Natural killer cell (primary cell): Measurements from ENCODE around the gene STK32B. TPM values are rescaled to one million over a fixed set of nuclear protein-coding genes. Genes with fewer than 3 reads are reported as not detected.

Experiments used
- ATAC-seq, 3 donors: fragments of 150-1000 bp in 2 of 3; fragments of 200-7000 bp in 1 of 3; cut with Tn5 transposase; 1 replicate in 1 of 3; 2 replicates in 2 of 3; pipeline ENCODE4 v1.10.0; 2021; ENCODE audit warnings: mild to moderate bottlenecking in 2 of 3, moderate library complexity in 2 of 3
- DNase-seq, 2 donors: peaks; one replicate each; pipeline versions ENCODE4 v3.0.0 to v3.0.0-alpha.2; 2013 to 2021; ENCODE audit warnings: mixed read lengths in 1 of 2
- H3K27ac ChIP-seq: one replicate; pipeline ENCODE4 v1.5.1; 2013; ENCODE audit warnings: mild to moderate bottlenecking, low read length
- H3K27me3 ChIP-seq: one replicate; pipeline ENCODE4 v1.6.1; 2013; ENCODE audit warnings: low read length; ENCODE audit not compliant: control insufficient read depth, insufficient read depth
- H3K36me3 ChIP-seq: one replicate; pipeline ENCODE4 v1.6.1; 2013; ENCODE audit warnings: low read length; ENCODE audit not compliant: control insufficient read depth, insufficient read depth
- H3K4me1 ChIP-seq: one replicate; pipeline ENCODE4 v1.6.1; 2013; ENCODE audit warnings: low read length; ENCODE audit not compliant: control insufficient read depth, insufficient read depth
- H3K4me3 ChIP-seq: one replicate; pipeline ENCODE4 v1.5.1; 2013; ENCODE audit warnings: low read length
- H3K9me3 ChIP-seq: one replicate; pipeline ENCODE4 v1.6.1; 2013; ENCODE audit warnings: low read length; ENCODE audit not compliant: control insufficient read depth, insufficient read depth
- H3K27ac Mint-ChIP-seq, 2 donors: one replicate each; pipeline ENCODE4 v1.8.0; 2022; ENCODE audit warnings: mild to moderate bottlenecking in 2 of 2, mixed read lengths in 2 of 2, moderate library complexity in 1 of 2
- H3K27me3 Mint-ChIP-seq, 2 donors: one replicate each; pipeline ENCODE4 v1.8.0; 2022; ENCODE audit warnings: low read depth in 2 of 2, mixed read lengths in 2 of 2
- H3K36me3 Mint-ChIP-seq: one replicate; pipeline ENCODE4 v1.8.0; 2022; ENCODE audit warnings: mixed read lengths
- H3K4me1 Mint-ChIP-seq, 2 donors: one replicate each; pipeline ENCODE4 v1.8.0; 2022; ENCODE audit warnings: mixed read lengths in 2 of 2
- H3K4me3 Mint-ChIP-seq: one replicate; pipeline ENCODE4 v1.8.0; 2022; ENCODE audit warnings: mild to moderate bottlenecking, moderate library complexity, mixed read lengths
- H3K9me3 Mint-ChIP-seq, 2 donors: one replicate each; pipeline ENCODE4 v1.8.0; 2022; ENCODE audit warnings: mixed read lengths in 2 of 2
- CTCF ChIP-seq: fragments of 200-600 bp; IDR thresholded peaks from one replicate; pipeline ENCODE4 v1.8.0; 2022; ENCODE audit warnings: antibody characterized with exemption
- WGBS: methylation state at CpG from one replicate; pipeline ENCODE4 v1.1.7; 2013; ENCODE audit warnings: missing lambda C conversion rate; ENCODE audit not compliant: insufficient coverage; 5-methylcytosine and 5-hydroxymethylcytosine counted together
- intact Hi-C: fragments of 100-400 bp; cut with micrococcal nuclease; formaldehyde crosslinking; loops from one replicate; pipeline ENCODE4 v1.14.2; 2022
- total RNA-seq, 4 donors: library from RNA; stranded (reverse); fragments of 120-200 nt in 1 of 4; gene quantifications; one replicate each; pipeline versions ENCODE4 v1.2.3 to v1.2.4, GENCODE V29; 2013 to 2022

STK32B gene
- total RNA-seq, 3 donors from 2014 or later (not counting 1 experiment from before 2014, with no cell fraction given): 0.32 to 0.33 TPM; not detected in 1

DNA sequence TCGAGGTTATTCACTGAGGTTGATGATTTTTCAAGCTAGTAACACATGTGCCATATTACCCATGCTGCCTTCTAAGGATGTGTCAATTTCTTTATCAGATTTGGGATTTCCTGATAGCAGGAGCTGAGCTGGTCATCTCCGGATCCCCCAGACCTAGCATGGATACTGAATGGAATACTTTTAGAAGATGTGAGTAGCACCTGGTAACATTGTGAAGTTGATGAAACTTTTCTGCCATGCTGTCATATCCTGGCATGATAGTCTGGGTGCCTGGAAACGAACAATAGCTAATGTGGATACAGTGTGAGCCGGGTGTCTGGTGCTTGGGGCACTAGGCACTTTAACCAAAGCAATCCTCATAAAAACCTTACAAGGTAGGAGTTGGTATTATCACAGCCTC lies 21.1 kb upstream of the STK32B start:
- H3K9me3 ChIP-seq: no peaks in the 10 kb centered on the region
- Mint-ChIP-seq H3K4me1 (peaks cover 7 to 14% of the 10 kb centered on the region in 2 donors), H3K9me3 (no peaks in the 10 kb centered on the region), H3K4me3 (no peak overlapping the region), H3K36me3 (no peaks in the 10 kb centered on the region), H3K27me3 (peaks cover 4 to 12% of the 10 kb centered on the region in 2 donors), H3K27ac (no peak overlapping the region)
- ATAC-seq: no peak
- 83% methylated on average over 2 of the region's 4 CpGs for WGBS
- no peaks in the 10 kb centered on the region for H3K36me3 ChIP-seq
- no peak for DNase-seq
- H3K27ac ChIP-seq: no peak overlapping the region
- H3K4me1 ChIP-seq: peaks cover 6% of the 10 kb centered on the region
- no peak for TF ChIP-seq CTCF
- intact Hi-C loops: no loop called here
- no peak overlapping the region for H3K4me3 ChIP-seq
- no peaks in the 10 kb centered on the region for H3K27me3 ChIP-seq

DNA sequence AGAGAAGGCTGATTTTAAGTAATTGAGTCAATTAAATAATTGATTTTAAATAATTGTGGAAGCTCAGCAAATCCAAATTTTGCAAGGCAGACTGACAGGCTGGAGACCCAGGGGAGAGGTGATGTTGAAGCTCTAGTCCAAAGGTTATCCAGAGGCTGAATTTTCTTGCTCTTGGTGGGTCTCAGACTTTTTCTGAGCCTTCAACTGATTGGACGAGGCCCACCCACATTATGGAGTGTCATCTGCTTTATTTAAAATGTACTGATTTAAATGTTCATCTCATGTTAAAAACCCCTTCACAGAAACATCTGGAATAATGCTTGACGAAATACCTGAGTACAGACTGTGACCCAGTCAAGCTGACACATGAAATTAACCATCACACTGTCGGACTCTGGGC lies 20.4 kb upstream of the STK32B start:
- Mint-ChIP-seq H3K27me3 (peaks cover 3 to 7% of the 10 kb centered on the region in 2 donors), H3K4me3 (no peak overlapping the region), H3K4me1 (peaks cover 7 to 14% of the 10 kb centered on the region in 2 donors), H3K27ac (no peak overlapping the region), H3K36me3 (no peaks in the 10 kb centered on the region), H3K9me3 (no peaks in the 10 kb centered on the region)
- Histone ChIP-seq H3K9me3 (no peaks in the 10 kb centered on the region), H3K27me3 (no peaks in the 10 kb centered on the region), H3K4me1 (peaks cover 6% of the 10 kb centered on the region), H3K4me3 (no peak overlapping the region), H3K27ac (no peak overlapping the region), H3K36me3 (no peaks in the 10 kb centered on the region)
- ATAC-seq (no peak), DNase-seq (no peak)
- no peak for TF ChIP-seq CTCF
- intact Hi-C loops: no loop called here
- 73% methylated on average over 2 of the region's 3 CpGs for WGBS

- intact Hi-C loops: no loop called here
- no peak for TF ChIP-seq CTCF
- Mint-ChIP-seq H3K36me3 (no peaks in the 10 kb centered on the region), H3K9me3 (no peaks in the 10 kb centered on the region), H3K27ac (no peak overlapping the region), H3K4me1 (peaks cover 7 to 14% of the 10 kb centered on the region in 2 donors), H3K4me3 (no peak overlapping the region), H3K27me3 (peaks cover 0 to 3% of the 10 kb centered on the region in 2 donors)
- peaks cover 6% of the 10 kb centered on the region for H3K4me1 ChIP-seq
- no peak overlapping the region for H3K4me3 ChIP-seq
- ATAC-seq (no peak), DNase-seq (no peak)
- no peak overlapping the region for H3K27ac ChIP-seq
- H3K9me3 ChIP-seq: no peaks in the 10 kb centered on the region
- H3K36me3 ChIP-seq: no peaks in the 10 kb centered on the region
- 70% methylated on average over 4 of the region's 5 CpGs for WGBS
- H3K27me3 ChIP-seq: no peaks in the 10 kb centered on the region
Measured at GRCh38 chr4:5032813-5033212, 18.5 kb upstream of the STK32B start.

DNA sequence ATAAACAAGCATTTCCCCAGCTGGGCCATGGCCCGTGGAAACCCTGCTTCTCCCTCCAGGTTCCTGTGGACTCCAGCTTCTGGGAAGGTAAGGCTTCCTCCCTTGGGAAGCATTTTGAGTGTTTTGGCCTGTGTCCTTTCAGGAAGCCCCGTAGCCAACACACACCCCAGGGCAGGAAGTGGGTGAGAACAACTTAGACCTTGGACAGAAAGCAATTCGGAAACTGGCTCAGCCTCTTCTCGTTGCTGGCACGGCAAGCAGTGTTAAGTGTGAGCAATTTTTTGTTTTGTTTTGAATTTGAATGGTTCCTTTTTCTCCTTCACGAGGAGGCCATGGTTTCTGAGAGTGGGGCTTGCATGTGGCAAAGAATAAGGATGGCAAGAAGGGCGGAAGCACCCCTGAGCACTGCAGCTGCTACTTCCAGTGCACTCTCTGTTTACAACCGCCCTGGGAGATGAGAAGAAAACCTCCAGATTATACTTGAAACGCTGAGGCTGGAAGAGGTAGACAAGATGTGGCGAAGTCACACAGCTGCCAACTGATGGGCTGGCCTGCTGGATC lies 17.9 kb upstream of the STK32B start:
- H3K27ac ChIP-seq: no peak overlapping the region
- H3K27me3 ChIP-seq: no peaks in the 10 kb centered on the region
- no peak overlapping the region for H3K4me3 ChIP-seq
- Mint-ChIP-seq H3K27ac (peak overlapping the region in 1 of 2 donors; percentile 71), H3K4me1 (peaks cover 7 to 14% of the 10 kb centered on the region in 2 donors), H3K4me3 (no peak overlapping the region), H3K27me3 (peaks cover 0 to 3% of the 10 kb centered on the region in 2 donors), H3K36me3 (no peaks in the 10 kb centered on the region), H3K9me3 (no peaks in the 10 kb centered on the region)
- ATAC-seq: peak in 2 of 3 donors; percentile 37 to 50
- H3K36me3 ChIP-seq: no peaks in the 10 kb centered on the region
- TF ChIP-seq CTCF: no peak
- intact Hi-C loops: no loop called here
- peaks cover 6% of the 10 kb centered on the region for H3K4me1 ChIP-seq
- no peak for DNase-seq
- no peaks in the 10 kb centered on the region for H3K9me3 ChIP-seq
- WGBS: 13% methylated on average over 10 of the region's 10 CpGs
